Stimulated activated CD4-positive, alpha-beta T cell treated with anti-CD3 and anti-CD28 coated beads, Interleukin-4, amount 100 ng/mL, for 1 hour (primary cell): ENCODE measurements around the gene H2BW1.
"Not testable (repeated sequence)": the region's sequence is repeated elsewhere in the genome, so short reads cannot be mapped to it uniquely, and the experiment has no call there.

Experiments
- DNase-seq: peaks from one replicate; pipeline ENCODE4 v3.0.0-alpha.2; 2020

Gene H2BW1

GRCh38 chrX:104013606-104014005 lies at the start of gene H2BW1:
Gene H2BW1, minus strand, starts transcription at chrX:104013708. Its CDS starts 132 bp downstream, at chrX:104013576.
- no peak for DNase-seq

GRCh38 chrX:104062636-104063035 lies 49.1 kb upstream of the H2BW1 start:
- DNase-seq = not testable (repeated sequence)

GRCh38 chrX:104054956-104055355 lies 41.4 kb upstream of the H2BW1 start:
- not testable (repeated sequence) for DNase-seq

GRCh38 chrX:104047171-104047570 lies 33.7 kb upstream of the H2BW1 start:
- DNase-seq = no peak

GRCh38 chrX:104045642-104046041 lies 32.1 kb upstream of the H2BW1 start:
- DNase-seq = no peak

- DNase-seq = no peak
Measured at GRCh38 chrX:104041003-104041402, 27.5 kb upstream of the H2BW1 start.

- DNase-seq = no peak
Measured at GRCh38 chrX:104039689-104040505, 26.4 kb upstream of the H2BW1 start, which contains the start of gene H2BW2. Gene H2BW2, plus strand, starts transcription at chrX:104039956. Its CDS starts 39 bp downstream, at chrX:104039995.

GRCh38 chrX:104018126-104018525 lies 4.6 kb upstream of the H2BW1 start:
- DNase-seq = no peak

GRCh38 chrX:104015576-104015975 lies 2.1 kb upstream of the H2BW1 start:
- not testable (repeated sequence) for DNase-seq

GRCh38 chrX:104013158-104013557 lies 350 bp downstream of the H2BW1 start:
- no peak for DNase-seq

GRCh38 chrX:104008831-104009230 lies 4.7 kb downstream of the H2BW1 start:
- DNase-seq = no peak

GRCh38 chrX:103999234-103999633 lies 14.3 kb downstream of the H2BW1 start:
- DNase-seq = no peak

GRCh38 chrX:103983508-103983907 lies 30.0 kb downstream of the H2BW1 start:
- DNase-seq = not testable (repeated sequence)

GRCh38 chrX:103962411-103963278 lies 50.9 kb downstream of the H2BW1 start, which contains the start of gene TMSB15B:
Gene TMSB15B, plus strand, starts transcription at chrX:103962627.
- not testable (repeated sequence) for DNase-seq
